ENCODE measurements around the gene TRUB2.
A peak's percentile ranks its signal among the peaks of the same experiment; 100 is the strongest.

Gene TRUB2

GRCh38 chr9:128322404-128323211 is at the start of gene TRUB2, which contains the start of gene COQ4:
TSS of gene TRUB2 (minus strand) at chr9:128322447. CDS start at chr9:128322408, 39 bp downstream.
TSS of gene COQ4 (plus strand) at chr9:128322839. CDS start at chr9:128322859, 20 bp downstream.
- peak; percentile 87 for DNase-seq (ENCODE audit: low read depth)

GRCh38 chr9:128371630-128372117 is 49.4 kb upstream of the TRUB2 start:
- no peak for DNase-seq (ENCODE audit: low read depth)

GRCh38 chr9:128370752-128371629 is 48.7 kb upstream of the TRUB2 start, which contains the start of gene URM1:
TSS of gene URM1 (plus strand) at chr9:128371374. CDS start at chr9:128371381, 7 bp downstream.
- peak; percentile 90 for DNase-seq (ENCODE audit: low read depth)

GRCh38 chr9:128370367-128370751 is 48.1 kb upstream of the TRUB2 start:
- no peak for DNase-seq (ENCODE audit: low read depth)

GRCh38 chr9:128369024-128369706 is 46.9 kb upstream of the TRUB2 start:
- no peak for DNase-seq (ENCODE audit: low read depth)

GRCh38 chr9:128365525-128365924 is 43.3 kb upstream of the TRUB2 start:
- DNase-seq (ENCODE audit: low read depth): no peak

- DNase-seq (ENCODE audit: low read depth): no peak
Measured at GRCh38 chr9:128362774-128363173, 40.5 kb upstream of the TRUB2 start.

GRCh38 chr9:128361986-128362646 is 39.9 kb upstream of the TRUB2 start:
- DNase-seq (ENCODE audit: low read depth): no peak

- DNase-seq (ENCODE audit: low read depth): no peak
Measured at GRCh38 chr9:128361296-128361985, 39.2 kb upstream of the TRUB2 start.

GRCh38 chr9:128360826-128361225 is 38.6 kb upstream of the TRUB2 start:
- DNase-seq (ENCODE audit: low read depth): no peak

- DNase-seq (ENCODE audit: low read depth): no peak
Measured at GRCh38 chr9:128358861-128359260, 36.6 kb upstream of the TRUB2 start.

GRCh38 chr9:128358090-128358489 is 35.8 kb upstream of the TRUB2 start:
- DNase-seq (ENCODE audit: low read depth): no peak

GRCh38 chr9:128355451-128355850 is 33.2 kb upstream of the TRUB2 start:
- DNase-seq (ENCODE audit: low read depth): no peak

- DNase-seq (ENCODE audit: low read depth): no peak
Measured at GRCh38 chr9:128349772-128350171, 27.5 kb upstream of the TRUB2 start.

GRCh38 chr9:128349125-128349524 is 26.9 kb upstream of the TRUB2 start:
- DNase-seq (ENCODE audit: low read depth): no peak

- DNase-seq (ENCODE audit: low read depth): no peak
Measured at GRCh38 chr9:128344931-128345605, 22.8 kb upstream of the TRUB2 start.

GRCh38 chr9:128343855-128344254 is 21.6 kb upstream of the TRUB2 start:
- no peak for DNase-seq (ENCODE audit: low read depth)

- no peak for DNase-seq (ENCODE audit: low read depth)
Measured at GRCh38 chr9:128342971-128343680, 20.9 kb upstream of the TRUB2 start.

GRCh38 chr9:128341435-128341849 is 19.2 kb upstream of the TRUB2 start:
- peak; percentile 27 for DNase-seq (ENCODE audit: low read depth)
